Measurements from ENCODE around the gene CRYBB3. TPM values are rescaled to one million over a fixed set of nuclear protein-coding genes. Genes with fewer than 3 reads are reported as not detected.

The CRYBB3 gene
- total RNA-seq, 1 experiment from 2014 or later: 0.64 TPM

DNA sequence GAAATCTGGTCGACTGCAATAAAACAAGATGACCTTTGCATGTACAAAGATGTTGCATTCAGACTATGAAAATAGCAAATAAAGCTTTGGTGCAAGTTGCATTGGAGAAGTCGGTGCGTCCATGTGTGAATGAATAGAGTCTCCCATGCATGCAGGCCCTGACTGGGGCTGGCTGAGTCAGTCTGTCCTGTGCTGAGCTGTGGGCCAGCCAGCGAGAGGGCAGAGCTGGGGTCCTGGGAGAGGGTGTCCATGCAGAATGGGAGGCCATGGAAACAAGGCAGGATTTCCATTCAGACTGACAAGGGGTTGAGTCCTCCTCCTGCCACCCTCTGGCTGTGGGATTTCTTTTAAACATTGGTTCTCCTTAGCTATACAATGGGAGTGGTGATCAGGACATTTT lies 2.3 kb upstream of the CRYBB3 start:
- no peak overlapping the region for H2AFZ ChIP-seq (ENCODE audit: low read depth, low read length, poor library complexity, severe bottlenecking)
- no peak for DNase-seq (ENCODE audit: low read depth, low spot score)
- peaks cover 3 to 5% of the 10 kb centered on the region in 2 experiments; a peak in 2 of 4 replicates for H3K36me3 ChIP-seq (ENCODE audit: control insufficient read depth in 1 of 2, insufficient read depth in 2 of 2, low read length in 2 of 2)
- TF ChIP-seq TCF7L2 (IDR thresholded peaks at IDR 0.05; ENCODE audit: borderline replicate concordance, extremely low read depth, insufficient read depth, insufficient read length): no peak
- no peak for TF ChIP-seq ELF1 (IDR thresholded peaks at IDR 0.05; ENCODE audit: borderline replicate concordance, low read depth)
- no peak for TF ChIP-seq EZH2 (IDR thresholded peaks at IDR 0.05)
- H3K79me2 ChIP-seq (ENCODE audit: insufficient read depth, low read length): no peaks in the 10 kb centered on the region
- ChIA-PET POLR2A (no interaction called here), CTCF (no interaction called here), RAD21 (ENCODE audit: low non-redundant PET in 1 of 2, low total read pairs in 2 of 2, uncharacterized antibody in 2 of 2, unreplicated experiment in 2 of 2) (no interaction called here)
- no TSS peak for BruUV-seq (replicated peaks)
- no peak overlapping the region for H3K27ac ChIP-seq (ENCODE audit: low read depth, low read length)
- H3K4me3 ChIP-seq (replicated peaks in 1 of 2; ENCODE audit: low read depth in 1 of 2, low read length in 2 of 2): no peak overlapping the region
- intact Hi-C loops (cut with micrococcal nuclease): no loop called here
- no peaks in the 10 kb centered on the region for H3K4me1 ChIP-seq (ENCODE audit: control insufficient read depth in 1 of 2, insufficient read depth in 2 of 2, low read length in 2 of 2)
- no peak for ATAC-seq
- no peaks in the 10 kb centered on the region for H4K20me1 ChIP-seq (ENCODE audit: insufficient read depth)
- no peak overlapping the region for H3K9ac ChIP-seq (ENCODE audit: low read length)
- no peaks in the 10 kb centered on the region for H3K9me3 ChIP-seq (ENCODE audit: control insufficient read depth in 1 of 2, insufficient read depth in 1 of 2, low read depth in 1 of 2, low read length in 2 of 2)
- H3K4me2 ChIP-seq (ENCODE audit: low read length): no peak overlapping the region
- H3K27me3 ChIP-seq (ENCODE audit: insufficient read depth, low read length): no peaks in the 10 kb centered on the region
- H3K9me2 ChIP-seq (ENCODE audit: insufficient read depth): no peaks in the 10 kb centered on the region

- no peak for ATAC-seq
- no peaks in the 10 kb centered on the region for H3K27me3 ChIP-seq (ENCODE audit: insufficient read depth, low read length)
- H3K4me1 ChIP-seq (ENCODE audit: control insufficient read depth in 1 of 2, insufficient read depth in 2 of 2, low read length in 2 of 2): no peaks in the 10 kb centered on the region
- no peak overlapping the region for H2AFZ ChIP-seq (ENCODE audit: low read depth, low read length, poor library complexity, severe bottlenecking)
- no peaks in the 10 kb centered on the region for H3K9me3 ChIP-seq (ENCODE audit: control insufficient read depth in 1 of 2, insufficient read depth in 1 of 2, low read depth in 1 of 2, low read length in 2 of 2)
- ChIA-PET POLR2A (no interaction called here), CTCF (no interaction called here), RAD21 (ENCODE audit: low non-redundant PET in 1 of 2, low total read pairs in 2 of 2, uncharacterized antibody in 2 of 2, unreplicated experiment in 2 of 2) (no interaction called here)
- no peak overlapping the region for H3K27ac ChIP-seq (ENCODE audit: low read depth, low read length)
- H4K20me1 ChIP-seq (ENCODE audit: insufficient read depth): no peaks in the 10 kb centered on the region
- no peak overlapping the region for H3K4me2 ChIP-seq (ENCODE audit: low read length)
- no peak for DNase-seq (ENCODE audit: low read depth, low spot score)
- H3K9ac ChIP-seq (ENCODE audit: low read length): no peak overlapping the region
- no TSS peak for BruUV-seq (replicated peaks)
- H3K4me3 ChIP-seq (replicated peaks in 1 of 2; ENCODE audit: low read depth in 1 of 2, low read length in 2 of 2): no peak overlapping the region
- H3K9me2 ChIP-seq (ENCODE audit: insufficient read depth): no peaks in the 10 kb centered on the region
- intact Hi-C loops (cut with micrococcal nuclease): loop anchor here (10.0 kb wide), 1 partner anchor 134 kb away; no protein-coding TSS in a partner anchor
- H3K79me2 ChIP-seq (ENCODE audit: insufficient read depth, low read length): no peaks in the 10 kb centered on the region
- no peaks in the 10 kb centered on the region for H3K36me3 ChIP-seq (ENCODE audit: control insufficient read depth in 1 of 2, insufficient read depth in 2 of 2, low read length in 2 of 2)
- no peak for TF ChIP-seq ELF1 (IDR thresholded peaks at IDR 0.05; ENCODE audit: borderline replicate concordance, low read depth)
These were observed 1.3 kb downstream of the CRYBB3 start for GRCh38 chr22:25200967-25201366.

All from HCT116 (cell line).